Heart right ventricle (tissue), 16 donors: ENCODE measurements around the gene MBP. TPM values are rescaled to one million over a fixed set of nuclear protein-coding genes. Genes with fewer than 3 reads are reported as not detected.

Experiments
- ATAC-seq, 8 donors: fragments of 200-7000 bp; cut with Tn5 transposase; one replicate each; pipeline ENCODE4 v1.9.1; 2020; ENCODE audit warnings: mild to moderate bottlenecking in 8 of 8, moderate library complexity in 8 of 8, moderate number of reproducible peaks in 1 of 8
- DNase-seq, 2 donors: peaks; one replicate each; pipeline ENCODE4 v3.0.0-alpha.2; 2020
- H3K27ac ChIP-seq, 10 donors: fragments of 200-600 bp; sonication (generic) in 2 of 10; one replicate each; pipeline versions ENCODE4 v1.5.0 to v1.8.0; 2020 to 2022; ENCODE audit warnings: mild to moderate bottlenecking in 3 of 10
- H3K27me3 ChIP-seq, 7 donors: fragments of 200-600 bp; one replicate each; pipeline ENCODE4 v1.8.0; 2021 to 2022; ENCODE audit warnings: mild to moderate bottlenecking in 2 of 7
- H3K36me3 ChIP-seq, 9 donors: fragments of 200-600 bp; sonication (generic) in 1 of 9; one replicate each; pipeline versions ENCODE4 v1.5.0 to v1.8.0; 2020 to 2022; ENCODE audit warnings: mild to moderate bottlenecking in 2 of 9
- H3K4me1 ChIP-seq, 9 donors: fragments of 200-600 bp; sonication (generic) in 1 of 9; one replicate each; pipeline versions ENCODE4 v1.5.0 to v1.8.0; 2020 to 2022; ENCODE audit warnings: mild to moderate bottlenecking in 4 of 9
- H3K4me3 ChIP-seq, 10 donors: fragments of 200-600 bp; sonication (generic) in 2 of 10; one replicate each; pipeline versions ENCODE4 v1.5.0 to v1.8.0; 2020 to 2022; ENCODE audit warnings: mild to moderate bottlenecking in 7 of 10, moderate library complexity in 2 of 10
- H3K9me3 ChIP-seq, 11 donors: fragments of 200-600 bp in 10 of 11; sonication (generic) in 2 of 11; one replicate each; pipeline versions ENCODE4 v1.5.0 to v1.8.0; 2013 to 2022; ENCODE audit warnings: mild to moderate bottlenecking in 2 of 11, control low read depth in 1 of 11, moderate library complexity in 1 of 11
- WGBS, 2 donors: extraction: QIAGEN DNeasy Blood & Tissue Kit; methylation state at CpG; one replicate each; pipeline ENCODE4 v1.1.7; 2013; ENCODE audit warnings: inconsistent platforms in 1 of 2; 5-methylcytosine and 5-hydroxymethylcytosine counted together
- intact Hi-C, 10 donors: fragments of 100-400 bp; cut with DNase I; formaldehyde crosslinking; loops; one replicate each; pipeline versions ENCODE4 v1.11.1 to v1.14.2; 2022
- long read RNA-seq, 3 donors: library from polyadenylated mRNA; unstranded; transcript quantifications; one replicate each; pipeline ENCODE4 v2.0.0, GENCODE V29; 2020 to 2021
- polyA plus RNA-seq, 2 donors: library from polyadenylated mRNA; stranded (reverse); fragments of 200-250 nt; gene quantifications; one replicate each; pipeline ENCODE4 v1.2.3, GENCODE V29; 2013
- total RNA-seq, 10 donors: library from RNA; stranded (reverse); fragmentation: NEBNext Ultra II Directional in 3 of 10; extraction: Animal tissue kit (Norgen Biotek cat#: 25700) in 3 of 10; gene quantifications; one replicate each; pipeline versions ENCODE4 v1.2.1 to v1.2.4, GENCODE V29; 2021 to 2023
- TF ChIP-seq, protein P1 (sequence below), 9 donors: fragments of 200-600 bp; sonication (generic) in 2 of 9; IDR thresholded peaks; one replicate each; pipeline versions ENCODE4 v1.5.0 to v1.8.0; 2021 to 2022; ENCODE audit warnings: antibody characterized with exemption in 9 of 9, mild to moderate bottlenecking in 5 of 9, moderate library complexity in 1 of 9
- donor health status: Arrhythmogenic right ventricular cardiomyopathy.
- donor health status: ischemic (EF 13 %, LVEDD 7.1; RV severe dilation, severe dysfunction).
- donor health status: healthy with polysubstance abuse.
- donor health status: DM: no; HTN: yes; CAD: no.
- donor health status: DM: no; HTN: no; CAD: no.
- donor health status: ischemic (EF 25% LVEDD 6.9; RV normal size, moderate dysfunction).
- donor health status: ischemic (EF 25% LVEDD 5.7; RV mildly dilated, moderate dysfunction).
- donor health status: healthy.
- donor health status: DM: yes; HTN: yes; CAD: no.
- donor health status: Ischemic cardiomyopathy.
- donor health status: ischemic (EF 35%, LVEDD 5.7; RV mildly dilated, moderate dysfunction).
- donor health status: nonischemic (EF 11% LVEDD 7.7; RV severe dilation, severe dysfunction).
- donor health status: DM: yes; HTN: yes; CAD: no.
- donor health status: PGD.
- donor health status: ischemic (EF 29% LVEDD 5.4; RV normal size, mild dysfunction).
- donor health status: nonischemic (EF 23%, LVEDD 6.1; RV moderate dilation, normal function).

The MBP gene
- total RNA-seq (10 to 100 TPM; 18.4 to 70.8 (median 52.6) TPM), polyA plus RNA-seq (10 to 100 TPM in 1 of 2 donors, 1 to 10 TPM in 1; 3.0 to 11.5 TPM)
- long read RNA-seq, donor 1, full-length matches to known transcripts: 14 of 26 reads
- long read RNA-seq, donor 1, partial matches to known transcripts: 0 of 26 reads
- long read RNA-seq, donor 1, other reads (novel, unspliced or antisense): 12 of 26 reads
- long read RNA-seq, donor 2, full-length matches to known transcripts: 13 of 24 reads
- long read RNA-seq, donor 2, partial matches to known transcripts: 1 of 24 reads
- long read RNA-seq, donor 2, other reads (novel, unspliced or antisense): 10 of 24 reads
- long read RNA-seq, donor 3, full-length matches to known transcripts: 13 of 41 reads
- long read RNA-seq, donor 3, partial matches to known transcripts: 4 of 41 reads
- long read RNA-seq, donor 3, other reads (novel, unspliced or antisense): 24 of 41 reads

DNA sequence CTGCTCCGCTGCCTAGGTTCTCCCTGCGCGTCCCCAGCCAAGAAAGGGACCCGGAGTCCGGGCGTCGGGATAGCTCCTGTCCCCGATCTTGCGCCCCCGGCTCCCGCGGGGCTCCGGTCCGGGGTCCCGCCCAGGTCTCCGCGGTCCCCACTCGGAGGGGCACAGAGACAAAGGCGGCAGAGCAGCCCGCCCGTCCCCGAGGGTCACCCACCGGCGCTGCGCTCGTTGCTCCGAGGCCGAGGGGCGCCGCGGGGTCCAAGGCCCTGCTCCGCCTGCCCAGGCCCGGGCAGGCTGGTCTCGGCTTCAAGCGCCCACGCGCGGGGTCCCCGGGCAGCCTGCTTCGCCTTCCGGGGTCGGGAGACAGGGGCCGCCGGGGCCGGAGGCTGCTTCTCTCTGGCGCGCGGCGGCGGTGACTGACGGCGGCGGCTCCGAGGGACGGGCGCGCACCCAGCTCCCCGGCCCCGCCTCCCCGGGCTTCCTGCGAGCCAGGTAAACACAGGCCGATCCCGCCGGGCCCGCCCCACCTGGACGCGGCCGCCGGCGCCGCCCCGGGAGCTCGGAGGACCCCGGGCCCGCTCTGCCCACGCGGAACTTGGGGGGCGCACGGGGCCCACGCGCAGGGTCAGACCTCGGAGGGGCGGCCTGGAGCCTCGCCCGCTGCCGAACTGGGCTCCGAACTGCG is at the start of gene MBP:
Gene MBP (minus strand): TSS at position 415 of the 682 bp plus-strand sequence. CDS start 27,522 bp downstream, outside the sequence.
- Histone ChIP-seq H3K36me3 (peaks cover 0 to 8% (median 0%) of the 10 kb centered on the region in 9 donors), H3K4me1 (peaks cover 5 to 61% (median 48%) of the 10 kb centered on the region in 9 donors), H3K9me3 (no peaks in the 10 kb centered on the region), H3K27me3 (peaks cover 0 to 41% (median 12%) of the 10 kb centered on the region in 7 donors), H3K4me3 (peak within 1 kb of the TSS; percentile 54 to 92 (median 84)), H3K27ac (peak within 1 kb of the TSS; percentile 62 to 99 (median 90))
- DNase-seq: peak; percentile 50 to 59
- TF ChIP-seq, protein P1, sequence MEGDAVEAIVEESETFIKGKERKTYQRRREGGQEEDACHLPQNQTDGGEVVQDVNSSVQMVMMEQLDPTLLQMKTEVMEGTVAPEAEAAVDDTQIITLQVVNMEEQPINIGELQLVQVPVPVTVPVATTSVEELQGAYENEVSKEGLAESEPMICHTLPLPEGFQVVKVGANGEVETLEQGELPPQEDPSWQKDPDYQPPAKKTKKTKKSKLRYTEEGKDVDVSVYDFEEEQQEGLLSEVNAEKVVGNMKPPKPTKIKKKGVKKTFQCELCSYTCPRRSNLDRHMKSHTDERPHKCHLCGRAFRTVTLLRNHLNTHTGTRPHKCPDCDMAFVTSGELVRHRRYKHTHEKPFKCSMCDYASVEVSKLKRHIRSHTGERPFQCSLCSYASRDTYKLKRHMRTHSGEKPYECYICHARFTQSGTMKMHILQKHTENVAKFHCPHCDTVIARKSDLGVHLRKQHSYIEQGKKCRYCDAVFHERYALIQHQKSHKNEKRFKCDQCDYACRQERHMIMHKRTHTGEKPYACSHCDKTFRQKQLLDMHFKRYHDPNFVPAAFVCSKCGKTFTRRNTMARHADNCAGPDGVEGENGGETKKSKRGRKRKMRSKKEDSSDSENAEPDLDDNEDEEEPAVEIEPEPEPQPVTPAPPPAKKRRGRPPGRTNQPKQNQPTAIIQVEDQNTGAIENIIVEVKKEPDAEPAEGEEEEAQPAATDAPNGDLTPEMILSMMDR (IDR thresholded peaks at IDR 0.05): no peak
- peak; percentile 17 to 64 (median 58) for ATAC-seq
- 0 to 1% methylated on average over 77 to 88 of the region's 88 CpGs for WGBS, 2 donors
- intact Hi-C loops: loop anchor here in 7 of 10 donors (5.0 to 10.0 kb wide), 6 partner anchors 55 to 128 kb away; no protein-coding TSS in a partner anchor

DNA sequence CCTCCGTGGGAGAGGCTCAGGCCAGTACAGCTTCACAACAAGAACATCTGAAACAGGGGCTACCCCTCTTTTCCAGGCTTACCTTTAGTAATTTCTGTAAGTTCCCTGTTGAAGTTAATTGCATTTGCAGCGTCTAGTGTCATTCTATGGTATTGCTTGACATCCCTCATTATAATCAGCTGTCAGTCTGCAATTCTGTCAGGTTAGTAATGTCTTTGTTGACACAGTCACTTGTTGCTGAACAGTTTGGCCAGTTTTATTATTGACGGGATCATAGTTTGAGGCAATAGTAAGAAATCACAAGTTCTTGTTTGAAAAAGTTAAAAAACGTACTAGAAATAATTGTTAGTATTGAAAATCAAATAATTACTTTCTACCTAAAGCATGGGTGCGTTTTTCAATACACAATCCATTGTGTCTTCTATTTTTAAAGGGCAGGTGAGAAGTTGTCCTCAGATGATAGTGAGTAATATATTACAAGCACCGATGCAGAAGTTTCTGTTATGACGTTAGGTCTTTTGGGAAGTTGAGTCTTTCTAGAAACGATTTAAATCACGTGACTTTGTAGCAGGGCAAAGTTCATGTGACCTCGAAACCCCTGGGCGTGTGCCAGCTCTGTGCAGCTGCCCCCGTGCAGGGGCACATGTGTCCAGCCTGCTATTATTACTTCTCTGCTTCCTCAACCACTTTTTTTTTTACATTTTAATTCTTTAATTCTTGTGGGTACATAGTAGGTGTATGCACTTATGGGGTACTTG is 49.5 kb upstream of the MBP start:
- 69 to 73% methylated on average over 12 of the region's 12 CpGs for WGBS, 2 donors
- Histone ChIP-seq H3K9me3 (peaks cover 0 to 13% (median 0%) of the 10 kb centered on the region in 11 donors), H3K27me3 (no peaks in the 10 kb centered on the region), H3K4me1 (peaks cover 0 to 10% (median 0%) of the 10 kb centered on the region in 9 donors), H3K4me3 (no peak overlapping the region), H3K27ac (no peak overlapping the region), H3K36me3 (no peaks in the 10 kb centered on the region)
- TF ChIP-seq, protein P1 (IDR thresholded peaks at IDR 0.05): no peak
- intact Hi-C loops: no loop called here
- DNase-seq (no peak), ATAC-seq (no peak)

GRCh38 chr18:77178559-77178958 is 46.0 kb upstream of the MBP start:
- no peak for DNase-seq
- Histone ChIP-seq H3K9me3 (no peaks in the 10 kb centered on the region), H3K4me1 (peaks cover 0 to 10% (median 0%) of the 10 kb centered on the region in 9 donors), H3K36me3 (no peaks in the 10 kb centered on the region), H3K4me3 (no peak overlapping the region), H3K27ac (peak overlapping the region in 1 of 10 donors; percentile 56), H3K27me3 (no peaks in the 10 kb centered on the region)
- ATAC-seq: peak in 1 of 8 donors; percentile 55
- intact Hi-C loops: no loop called here
- TF ChIP-seq, protein P1 (IDR thresholded peaks at IDR 0.05): no peak
- 47 to 48% methylated on average over 7 of the region's 7 CpGs for WGBS, 2 donors

GRCh38 chr18:77177009-77177408 is 44.4 kb upstream of the MBP start:
- 86 to 89% methylated on average over 1 of the region's 1 CpG for WGBS, 2 donors
- TF ChIP-seq, protein P1 (IDR thresholded peaks at IDR 0.05): no peak
- Histone ChIP-seq H3K4me1 (peaks cover 0 to 10% (median 0%) of the 10 kb centered on the region in 9 donors), H3K9me3 (no peaks in the 10 kb centered on the region), H3K4me3 (no peak overlapping the region), H3K27ac (no peak overlapping the region), H3K27me3 (no peaks in the 10 kb centered on the region), H3K36me3 (no peaks in the 10 kb centered on the region)
- ATAC-seq (no peak), DNase-seq (no peak)
- intact Hi-C loops: no loop called here
